HepG2 (cell line): Measurements from ENCODE around the gene TET3. TPM values are rescaled to one million over a fixed set of nuclear protein-coding genes. Genes with fewer than 3 reads are reported as not detected.

Experiments
- AHR ChIP-seq: IDR thresholded peaks from 2 replicates; pipeline ENCODE4 v1.6.1; 2018; ENCODE audit warnings: missing genetic modification reagents, missing compliant biosample characterization
- FOXM1 ChIP-seq: sonication (generic); formaldehyde crosslinking; IDR thresholded peaks from 2 replicates; pipeline ENCODE4 v1.5.0; 2020; ENCODE audit warnings: missing genetic modification reagents
- SMC3 ChIP-seq: IDR thresholded peaks from 2 replicates; pipeline ENCODE4 v1.6.1; 2011; ENCODE audit warnings: low read length, improper control_type of control experiment
- TEAD3 ChIP-seq: optimal IDR thresholded peaks from 2 replicates; pipeline ENCODE3; 2016; ENCODE audit warnings: borderline replicate concordance
- TGIF2 ChIP-seq: IDR thresholded peaks from 2 replicates; pipeline ENCODE4 v1.6.1; 2016; ENCODE audit warnings: control low read depth, missing compliant biosample characterization
- ZNF160 ChIP-seq: sonication (generic); formaldehyde crosslinking; IDR thresholded peaks from 2 replicates; pipeline ENCODE4 v1.8.0; 2022; ENCODE audit warnings: mild to moderate bottlenecking, inconsistent platforms, missing genetic modification reagents
- ZZZ3 ChIP-seq: sonication (generic); formaldehyde crosslinking; IDR thresholded peaks from 2 replicates; pipeline ENCODE4 v1.4.0; 2020; ENCODE audit warnings: missing genetic modification reagents, mild to moderate bottlenecking, borderline replicate concordance
- polyA plus RNA-seq, 8 experiments: library from polyadenylated mRNA; depleted of rRNA in 3 of 8; stranded (reverse) in 7 of 8; unstranded in 1 of 8; fragments of >200 nt; fragmentation: Illumina TruSeq in 4 of 8; extraction: Trizol in 4 of 8; gene quantifications; 2 replicates each; pipeline versions ENCODE4 v1.2.1 to v1.2.3, GENCODE V29; 2011 to 2016; ENCODE audit warnings: low read depth in 4 of 8, missing spikeins in 1 of 8, mixed read lengths in 1 of 8; ENCODE audit not compliant: insufficient read depth in 1 of 8
- total RNA-seq, 5 experiments: library from RNA; depleted of rRNA; stranded (reverse); fragments of >200 nt; fragmentation: Illumina TruSeq; extraction: Trizol; gene quantifications; 2 replicates each; pipeline ENCODE4 v1.2.3, GENCODE V29; 2016; ENCODE audit warnings: low read depth in 1 of 5
- TF ChIP-seq, protein P1 (sequence below): sonication (generic); formaldehyde crosslinking; IDR thresholded peaks from 2 replicates; pipeline ENCODE4 v1.4.0; 2020; ENCODE audit warnings: missing genetic modification reagents
- TF ChIP-seq, protein P2 (sequence below): sonication (generic); formaldehyde crosslinking; IDR thresholded peaks from 2 replicates; pipeline ENCODE4 v1.4.0; 2020; ENCODE audit warnings: mild to moderate bottlenecking, missing genetic modification reagents
- TF ChIP-seq, protein P3 (sequence below), 2 experiments: sonication (generic) in 1 of 2; formaldehyde crosslinking in 1 of 2; IDR thresholded peaks; 2 replicates each; pipeline versions ENCODE4 v1.4.0 to v1.6.1; 2016 to 2020; ENCODE audit warnings: borderline replicate concordance in 1 of 2, low read depth in 1 of 2, mild to moderate bottlenecking in 1 of 2, missing genetic modification reagents in 1 of 2
- TF ChIP-seq, protein P4 (sequence below): sonication (generic); formaldehyde crosslinking; IDR thresholded peaks from 2 replicates; pipeline ENCODE4 v1.4.0; 2020; ENCODE audit warnings: missing genetic modification reagents
- TF ChIP-seq, protein P5 (sequence below): sonication (generic); formaldehyde crosslinking; IDR thresholded peaks from 2 replicates; pipeline ENCODE4 v1.4.0; 2020; ENCODE audit warnings: mild to moderate bottlenecking, missing genetic modification reagents
- TF ChIP-seq, protein P6 (sequence below): sonication (generic); formaldehyde crosslinking; IDR thresholded peaks from 2 replicates; pipeline ENCODE4 v1.5.0; 2020; ENCODE audit warnings: mild to moderate bottlenecking, missing genetic modification reagents, moderate library complexity

The TET3 gene
- total and polyA plus RNA-seq, 2 of the 13 experiments (the other 11 are each of a cell fraction or from before 2014, with no cell fraction given): 4.3 to 6.8 TPM

DNA sequence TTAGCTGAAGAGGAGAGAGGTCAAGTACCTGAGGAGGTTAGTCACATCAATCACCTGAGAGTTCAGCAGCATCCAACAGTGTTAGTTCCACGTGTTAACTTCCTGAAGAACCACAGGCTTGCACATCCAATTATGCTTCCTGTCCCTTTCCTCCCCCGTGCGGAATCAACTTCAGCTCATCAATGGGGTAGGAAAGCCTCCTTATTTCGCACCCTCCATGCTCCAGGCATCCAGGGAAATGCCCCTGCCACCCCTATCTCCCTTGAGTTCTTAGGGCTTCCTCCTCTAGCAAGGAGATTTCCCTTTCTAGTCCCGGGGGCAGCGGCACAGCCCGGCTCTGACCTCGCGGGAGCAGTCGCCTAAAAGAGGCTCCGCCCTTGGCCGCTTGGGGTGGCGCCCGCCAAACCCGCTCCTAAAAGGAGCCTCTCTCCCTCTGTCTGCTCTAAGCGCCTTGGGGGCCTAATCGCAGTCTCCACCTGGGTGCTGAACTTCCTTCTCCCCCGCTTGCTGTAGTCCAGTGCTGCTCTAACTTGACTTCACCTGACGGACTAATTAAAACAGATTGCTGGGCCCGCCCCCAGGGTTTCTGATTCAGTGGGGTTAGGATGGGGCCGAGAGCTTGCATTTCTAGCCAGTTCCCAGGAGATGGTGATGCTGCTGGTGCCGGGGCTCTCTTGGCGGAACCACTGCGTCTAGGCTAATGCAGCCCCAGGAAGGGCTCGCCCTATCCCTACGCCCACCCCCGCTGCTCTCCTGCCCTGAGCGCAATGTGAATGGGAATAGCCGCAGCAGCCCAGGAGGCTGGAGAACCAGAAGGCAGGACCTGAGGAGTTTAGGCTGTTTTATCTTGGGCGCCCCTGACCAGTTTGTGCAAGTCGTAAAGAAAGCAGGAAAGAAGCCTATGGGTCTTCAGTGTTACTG, 3.4 kb upstream of the TET3 start (continued):
- TF ChIP-seq, protein P1, sequence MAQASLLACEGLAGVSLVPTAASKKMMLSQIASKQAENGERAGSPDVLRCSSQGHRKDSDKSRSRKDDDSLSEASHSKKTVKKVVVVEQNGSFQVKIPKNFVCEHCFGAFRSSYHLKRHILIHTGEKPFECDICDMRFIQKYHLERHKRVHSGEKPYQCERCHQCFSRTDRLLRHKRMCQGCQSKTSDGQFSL (CRISPR knock-in tag): no peak
- TF ChIP-seq, protein P2, sequence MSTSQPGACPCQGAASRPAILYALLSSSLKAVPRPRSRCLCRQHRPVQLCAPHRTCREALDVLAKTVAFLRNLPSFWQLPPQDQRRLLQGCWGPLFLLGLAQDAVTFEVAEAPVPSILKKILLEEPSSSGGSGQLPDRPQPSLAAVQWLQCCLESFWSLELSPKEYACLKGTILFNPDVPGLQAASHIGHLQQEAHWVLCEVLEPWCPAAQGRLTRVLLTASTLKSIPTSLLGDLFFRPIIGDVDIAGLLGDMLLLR (CRISPR knock-in tag): no peak
- TF ChIP-seq TGIF2 (CRISPR knock-in tag) (0 out of 2 replicates have a peak, but pooled peaks have one; percentile 43), TEAD3 (CRISPR knock-in tag) (peak; percentile 29), AHR (CRISPR knock-in tag) (no peak), ZNF160 (no peak), SMC3 (no peak), ZZZ3 (CRISPR knock-in tag) (no peak), FOXM1 (CRISPR knock-in tag) (no peak)
- TF ChIP-seq, protein P3, sequence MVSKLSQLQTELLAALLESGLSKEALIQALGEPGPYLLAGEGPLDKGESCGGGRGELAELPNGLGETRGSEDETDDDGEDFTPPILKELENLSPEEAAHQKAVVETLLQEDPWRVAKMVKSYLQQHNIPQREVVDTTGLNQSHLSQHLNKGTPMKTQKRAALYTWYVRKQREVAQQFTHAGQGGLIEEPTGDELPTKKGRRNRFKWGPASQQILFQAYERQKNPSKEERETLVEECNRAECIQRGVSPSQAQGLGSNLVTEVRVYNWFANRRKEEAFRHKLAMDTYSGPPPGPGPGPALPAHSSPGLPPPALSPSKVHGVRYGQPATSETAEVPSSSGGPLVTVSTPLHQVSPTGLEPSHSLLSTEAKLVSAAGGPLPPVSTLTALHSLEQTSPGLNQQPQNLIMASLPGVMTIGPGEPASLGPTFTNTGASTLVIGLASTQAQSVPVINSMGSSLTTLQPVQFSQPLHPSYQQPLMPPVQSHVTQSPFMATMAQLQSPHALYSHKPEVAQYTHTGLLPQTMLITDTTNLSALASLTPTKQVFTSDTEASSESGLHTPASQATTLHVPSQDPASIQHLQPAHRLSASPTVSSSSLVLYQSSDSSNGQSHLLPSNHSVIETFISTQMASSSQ (IDR thresholded peaks at IDR 0.05; ENCODE audit: low read depth): no peak
- TF ChIP-seq, protein P3 (CRISPR knock-in tag; IDR thresholded peaks at IDR 0.05; ENCODE audit: borderline replicate concordance): no peak
- TF ChIP-seq, protein P4, sequence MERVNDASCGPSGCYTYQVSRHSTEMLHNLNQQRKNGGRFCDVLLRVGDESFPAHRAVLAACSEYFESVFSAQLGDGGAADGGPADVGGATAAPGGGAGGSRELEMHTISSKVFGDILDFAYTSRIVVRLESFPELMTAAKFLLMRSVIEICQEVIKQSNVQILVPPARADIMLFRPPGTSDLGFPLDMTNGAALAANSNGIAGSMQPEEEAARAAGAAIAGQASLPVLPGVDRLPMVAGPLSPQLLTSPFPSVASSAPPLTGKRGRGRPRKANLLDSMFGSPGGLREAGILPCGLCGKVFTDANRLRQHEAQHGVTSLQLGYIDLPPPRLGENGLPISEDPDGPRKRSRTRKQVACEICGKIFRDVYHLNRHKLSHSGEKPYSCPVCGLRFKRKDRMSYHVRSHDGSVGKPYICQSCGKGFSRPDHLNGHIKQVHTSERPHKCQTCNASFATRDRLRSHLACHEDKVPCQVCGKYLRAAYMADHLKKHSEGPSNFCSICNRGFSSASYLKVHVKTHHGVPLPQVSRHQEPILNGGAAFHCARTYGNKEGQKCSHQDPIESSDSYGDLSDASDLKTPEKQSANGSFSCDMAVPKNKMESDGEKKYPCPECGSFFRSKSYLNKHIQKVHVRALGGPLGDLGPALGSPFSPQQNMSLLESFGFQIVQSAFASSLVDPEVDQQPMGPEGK (CRISPR knock-in tag): peak; percentile 46; the same call in 1 of the 2 replicates
- TF ChIP-seq, protein P5, sequence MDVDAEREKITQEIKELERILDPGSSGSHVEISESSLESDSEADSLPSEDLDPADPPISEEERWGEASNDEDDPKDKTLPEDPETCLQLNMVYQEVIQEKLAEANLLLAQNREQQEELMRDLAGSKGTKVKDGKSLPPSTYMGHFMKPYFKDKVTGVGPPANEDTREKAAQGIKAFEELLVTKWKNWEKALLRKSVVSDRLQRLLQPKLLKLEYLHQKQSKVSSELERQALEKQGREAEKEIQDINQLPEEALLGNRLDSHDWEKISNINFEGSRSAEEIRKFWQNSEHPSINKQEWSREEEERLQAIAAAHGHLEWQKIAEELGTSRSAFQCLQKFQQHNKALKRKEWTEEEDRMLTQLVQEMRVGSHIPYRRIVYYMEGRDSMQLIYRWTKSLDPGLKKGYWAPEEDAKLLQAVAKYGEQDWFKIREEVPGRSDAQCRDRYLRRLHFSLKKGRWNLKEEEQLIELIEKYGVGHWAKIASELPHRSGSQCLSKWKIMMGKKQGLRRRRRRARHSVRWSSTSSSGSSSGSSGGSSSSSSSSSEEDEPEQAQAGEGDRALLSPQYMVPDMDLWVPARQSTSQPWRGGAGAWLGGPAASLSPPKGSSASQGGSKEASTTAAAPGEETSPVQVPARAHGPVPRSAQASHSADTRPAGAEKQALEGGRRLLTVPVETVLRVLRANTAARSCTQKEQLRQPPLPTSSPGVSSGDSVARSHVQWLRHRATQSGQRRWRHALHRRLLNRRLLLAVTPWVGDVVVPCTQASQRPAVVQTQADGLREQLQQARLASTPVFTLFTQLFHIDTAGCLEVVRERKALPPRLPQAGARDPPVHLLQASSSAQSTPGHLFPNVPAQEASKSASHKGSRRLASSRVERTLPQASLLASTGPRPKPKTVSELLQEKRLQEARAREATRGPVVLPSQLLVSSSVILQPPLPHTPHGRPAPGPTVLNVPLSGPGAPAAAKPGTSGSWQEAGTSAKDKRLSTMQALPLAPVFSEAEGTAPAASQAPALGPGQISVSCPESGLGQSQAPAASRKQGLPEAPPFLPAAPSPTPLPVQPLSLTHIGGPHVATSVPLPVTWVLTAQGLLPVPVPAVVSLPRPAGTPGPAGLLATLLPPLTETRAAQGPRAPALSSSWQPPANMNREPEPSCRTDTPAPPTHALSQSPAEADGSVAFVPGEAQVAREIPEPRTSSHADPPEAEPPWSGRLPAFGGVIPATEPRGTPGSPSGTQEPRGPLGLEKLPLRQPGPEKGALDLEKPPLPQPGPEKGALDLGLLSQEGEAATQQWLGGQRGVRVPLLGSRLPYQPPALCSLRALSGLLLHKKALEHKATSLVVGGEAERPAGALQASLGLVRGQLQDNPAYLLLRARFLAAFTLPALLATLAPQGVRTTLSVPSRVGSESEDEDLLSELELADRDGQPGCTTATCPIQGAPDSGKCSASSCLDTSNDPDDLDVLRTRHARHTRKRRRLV (CRISPR knock-in tag): no peak
- TF ChIP-seq, protein P6, sequence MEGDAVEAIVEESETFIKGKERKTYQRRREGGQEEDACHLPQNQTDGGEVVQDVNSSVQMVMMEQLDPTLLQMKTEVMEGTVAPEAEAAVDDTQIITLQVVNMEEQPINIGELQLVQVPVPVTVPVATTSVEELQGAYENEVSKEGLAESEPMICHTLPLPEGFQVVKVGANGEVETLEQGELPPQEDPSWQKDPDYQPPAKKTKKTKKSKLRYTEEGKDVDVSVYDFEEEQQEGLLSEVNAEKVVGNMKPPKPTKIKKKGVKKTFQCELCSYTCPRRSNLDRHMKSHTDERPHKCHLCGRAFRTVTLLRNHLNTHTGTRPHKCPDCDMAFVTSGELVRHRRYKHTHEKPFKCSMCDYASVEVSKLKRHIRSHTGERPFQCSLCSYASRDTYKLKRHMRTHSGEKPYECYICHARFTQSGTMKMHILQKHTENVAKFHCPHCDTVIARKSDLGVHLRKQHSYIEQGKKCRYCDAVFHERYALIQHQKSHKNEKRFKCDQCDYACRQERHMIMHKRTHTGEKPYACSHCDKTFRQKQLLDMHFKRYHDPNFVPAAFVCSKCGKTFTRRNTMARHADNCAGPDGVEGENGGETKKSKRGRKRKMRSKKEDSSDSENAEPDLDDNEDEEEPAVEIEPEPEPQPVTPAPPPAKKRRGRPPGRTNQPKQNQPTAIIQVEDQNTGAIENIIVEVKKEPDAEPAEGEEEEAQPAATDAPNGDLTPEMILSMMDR: no peak
